DND-41 (cell line): ENCODE results near the gene KLC1.

Source experiments
- ATAC-seq: fragments of 200-7000 bp; cut with Tn5 transposase; 3 replicates; pipeline ENCODE4 v1.9.1; 2021; ENCODE audit warnings: low read depth; ENCODE audit not compliant: insufficient read depth
- DNase-seq: peaks from one replicate; pipeline ENCODE4 v3.0.0-alpha.2; 2020
- H2AFZ ChIP-seq: 2 replicates; pipeline ENCODE4 v1.6.0; 2012; ENCODE audit warnings: low read depth, low read length
- H3K27ac ChIP-seq: 2 replicates; pipeline ENCODE4 v1.5.1; 2012; ENCODE audit warnings: low read length, inconsistent platforms
- H3K27me3 ChIP-seq: fragments of 200-600 bp; sonication (generic); 2 replicates; pipeline ENCODE4 v1.6.0; 2012; ENCODE audit warnings: low read length, mild to moderate bottlenecking, inconsistent platforms; ENCODE audit not compliant: insufficient read depth, poor library complexity
- H3K36me3 ChIP-seq: 2 replicates; pipeline ENCODE4 v1.5.1; 2012; ENCODE audit warnings: low read length, inconsistent platforms; ENCODE audit not compliant: insufficient read depth
- H3K4me1 ChIP-seq: 2 replicates; pipeline ENCODE4 v1.5.1; 2012; ENCODE audit warnings: mild to moderate bottlenecking, low read length; ENCODE audit not compliant: insufficient read depth
- H3K4me2 ChIP-seq: 2 replicates; pipeline ENCODE4 v1.6.0; 2012; ENCODE audit warnings: mild to moderate bottlenecking, moderate library complexity, low read length, inconsistent platforms; ENCODE audit not compliant: insufficient read depth
- H3K4me3 ChIP-seq, 2 experiments: fragments of 200-600 bp in 1 of 2; shearing (Covaris generic) in 1 of 2; 2 replicates each; pipeline ENCODE4 v1.5.1; 2012 to 2016; ENCODE audit warnings: inconsistent platforms in 2 of 2, low read length in 2 of 2, mild to moderate bottlenecking in 2 of 2, low read depth in 1 of 2, moderate library complexity in 1 of 2
- H3K79me2 ChIP-seq: 2 replicates; pipeline ENCODE4 v1.6.0; 2012; ENCODE audit warnings: low read length, inconsistent platforms; ENCODE audit not compliant: insufficient read depth
- H3K9ac ChIP-seq: 2 replicates; pipeline ENCODE4 v1.6.0; 2012; ENCODE audit warnings: low read depth, mild to moderate bottlenecking, inconsistent platforms, low read length, moderate library complexity
- H3K9me3 ChIP-seq: 2 replicates; pipeline ENCODE4 v1.5.1; 2012; ENCODE audit warnings: low read length, moderate library complexity, mild to moderate bottlenecking, inconsistent platforms; ENCODE audit not compliant: insufficient read depth, severe bottlenecking
- H4K20me1 ChIP-seq: 2 replicates; pipeline ENCODE4 v1.6.0; 2012; ENCODE audit warnings: low read length; ENCODE audit not compliant: insufficient read depth
- EZH2 ChIP-seq: IDR thresholded peaks from 3 replicates; pipeline ENCODE4 v1.6.1; 2012; ENCODE audit warnings: borderline replicate concordance, low read depth, mild to moderate bottlenecking, moderate library complexity, low read length, inconsistent platforms; ENCODE audit not compliant: severe bottlenecking
- TF ChIP-seq, protein P1 (sequence below): IDR thresholded peaks from 2 replicates; pipeline ENCODE4 v1.5.1; 2012; ENCODE audit warnings: borderline replicate concordance, low read length, moderate library complexity, mild to moderate bottlenecking; ENCODE audit not compliant: poor library complexity, severe bottlenecking; ENCODE audit errors: extremely low read depth

The KLC1 gene

DNA sequence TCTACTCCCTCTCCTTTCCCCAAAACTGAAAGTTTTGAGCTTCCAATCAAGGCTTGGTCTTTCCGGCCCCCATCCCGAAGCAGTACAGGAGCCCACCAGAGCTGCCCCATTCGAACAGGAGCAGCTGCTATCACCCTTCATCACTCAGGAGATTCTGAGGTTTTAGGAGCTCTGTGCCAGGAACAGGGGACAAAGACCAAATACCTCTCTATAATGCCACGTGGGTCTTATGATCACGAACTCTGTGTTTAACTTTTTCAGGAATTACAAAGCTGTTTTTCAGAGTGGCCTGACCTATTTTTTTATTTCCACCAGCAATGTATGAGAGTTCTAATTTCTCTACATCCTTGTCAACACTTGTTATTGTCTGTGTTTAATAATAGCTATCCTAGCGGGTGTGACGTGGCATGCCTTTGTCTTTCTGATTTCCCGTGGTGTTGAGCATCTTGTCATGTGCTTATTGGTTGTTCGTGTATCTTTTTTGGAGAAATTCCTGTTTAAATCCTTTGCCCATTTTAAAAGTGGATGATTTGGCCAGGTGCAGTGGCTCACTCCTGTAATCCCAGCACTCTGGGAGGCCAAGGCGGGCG lies 44.6 kb upstream of the KLC1 start:
- TF ChIP-seq EZH2: no peak
- TF ChIP-seq, protein P1, sequence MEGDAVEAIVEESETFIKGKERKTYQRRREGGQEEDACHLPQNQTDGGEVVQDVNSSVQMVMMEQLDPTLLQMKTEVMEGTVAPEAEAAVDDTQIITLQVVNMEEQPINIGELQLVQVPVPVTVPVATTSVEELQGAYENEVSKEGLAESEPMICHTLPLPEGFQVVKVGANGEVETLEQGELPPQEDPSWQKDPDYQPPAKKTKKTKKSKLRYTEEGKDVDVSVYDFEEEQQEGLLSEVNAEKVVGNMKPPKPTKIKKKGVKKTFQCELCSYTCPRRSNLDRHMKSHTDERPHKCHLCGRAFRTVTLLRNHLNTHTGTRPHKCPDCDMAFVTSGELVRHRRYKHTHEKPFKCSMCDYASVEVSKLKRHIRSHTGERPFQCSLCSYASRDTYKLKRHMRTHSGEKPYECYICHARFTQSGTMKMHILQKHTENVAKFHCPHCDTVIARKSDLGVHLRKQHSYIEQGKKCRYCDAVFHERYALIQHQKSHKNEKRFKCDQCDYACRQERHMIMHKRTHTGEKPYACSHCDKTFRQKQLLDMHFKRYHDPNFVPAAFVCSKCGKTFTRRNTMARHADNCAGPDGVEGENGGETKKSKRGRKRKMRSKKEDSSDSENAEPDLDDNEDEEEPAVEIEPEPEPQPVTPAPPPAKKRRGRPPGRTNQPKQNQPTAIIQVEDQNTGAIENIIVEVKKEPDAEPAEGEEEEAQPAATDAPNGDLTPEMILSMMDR: no peak
- Histone ChIP-seq H4K20me1 (peaks cover 12% of the 10 kb centered on the region), H3K4me1 (no peaks in the 10 kb centered on the region), H3K27ac (no peak overlapping the region), H2AFZ (no peak overlapping the region), H3K9ac (no peak overlapping the region), H3K4me2 (no peak overlapping the region), H3K79me2 (no peaks in the 10 kb centered on the region; the same call in 1 of the 2 replicates), H3K4me3 (no peak overlapping the region), H3K9me3 (no peaks in the 10 kb centered on the region), H3K27me3 (no peaks in the 10 kb centered on the region), H3K36me3 (peaks cover 20% of the 10 kb centered on the region; the same call in 1 of the 2 replicates)
- DNase-seq (no peak), ATAC-seq (no peak)

- Histone ChIP-seq H3K9me3 (no peaks in the 10 kb centered on the region), H3K27me3 (no peaks in the 10 kb centered on the region), H4K20me1 (no peaks in the 10 kb centered on the region), H3K4me2 (no peak overlapping the region), H3K4me3 (no peak overlapping the region), H2AFZ (no peak overlapping the region), H3K4me1 (no peaks in the 10 kb centered on the region), H3K27ac (no peak overlapping the region), H3K79me2 (no peaks in the 10 kb centered on the region), H3K36me3 (peaks cover 11% of the 10 kb centered on the region; the same call in 1 of the 2 replicates), H3K9ac (no peak overlapping the region)
- TF ChIP-seq EZH2: no peak
- TF ChIP-seq, protein P1: no peak
- ATAC-seq (no peak), DNase-seq (no peak)
Observed at GRCh38 chr14:103593577-103593976, 35.4 kb upstream of the KLC1 start.

DNA sequence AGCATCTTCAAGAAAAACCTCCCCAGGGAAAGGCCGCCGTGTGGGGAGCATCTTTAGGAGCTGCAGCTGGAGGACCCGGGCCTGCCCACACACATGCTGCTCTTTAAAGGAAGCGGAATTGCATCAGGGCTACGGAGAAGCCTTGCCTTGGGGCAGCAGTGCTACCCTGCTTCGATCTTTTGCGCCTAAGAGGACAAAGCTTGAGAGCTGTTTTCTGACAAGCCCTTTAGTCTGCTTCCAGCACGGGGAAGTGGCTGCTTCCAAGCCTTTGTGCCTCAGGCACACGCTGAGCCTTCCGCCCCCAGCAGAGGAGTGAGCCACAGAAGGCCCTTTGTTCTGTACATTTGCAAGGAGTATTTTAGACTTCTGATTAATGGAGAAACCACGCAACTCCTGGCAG lies 34.7 kb upstream of the KLC1 start:
- Histone ChIP-seq H3K79me2 (no peaks in the 10 kb centered on the region), H3K4me2 (no peak overlapping the region), H3K9ac (no peak overlapping the region), H2AFZ (no peak overlapping the region), H3K4me1 (no peaks in the 10 kb centered on the region), H3K27ac (no peak overlapping the region), H4K20me1 (no peaks in the 10 kb centered on the region), H3K27me3 (no peaks in the 10 kb centered on the region), H3K4me3 (no peak overlapping the region), H3K9me3 (no peaks in the 10 kb centered on the region), H3K36me3 (peaks cover 7% of the 10 kb centered on the region; the same call in 1 of the 2 replicates)
- TF ChIP-seq, protein P1: no peak
- no peak for TF ChIP-seq EZH2
- DNase-seq (no peak), ATAC-seq (no peak)

- no peak for ATAC-seq
- no peak for DNase-seq
- TF ChIP-seq EZH2: no peak
- TF ChIP-seq, protein P1: no peak
- Histone ChIP-seq H4K20me1 (no peaks in the 10 kb centered on the region), H3K27ac (no peak overlapping the region), H2AFZ (no peak overlapping the region), H3K27me3 (no peaks in the 10 kb centered on the region), H3K4me1 (no peaks in the 10 kb centered on the region), H3K79me2 (no peaks in the 10 kb centered on the region), H3K9me3 (no peaks in the 10 kb centered on the region), H3K4me2 (no peak overlapping the region), H3K4me3 (no peak overlapping the region), H3K9ac (no peak overlapping the region), H3K36me3 (no peaks in the 10 kb centered on the region)
Observed at GRCh38 chr14:103597623-103598377, 31.2 kb upstream of the KLC1 start.
